Aorta (tissue), 5 donors: ENCODE measurements around the gene AWAT1. TPM values are rescaled to one million over a fixed set of nuclear protein-coding genes. Genes with fewer than 3 reads are reported as not detected.
A peak's percentile ranks its signal among the peaks of the same experiment; 100 is the strongest.
"Not testable (repeated sequence)": the region's sequence is repeated elsewhere in the genome, so short reads cannot be mapped to it uniquely, and the experiment has no call there.

Experiments used
- ATAC-seq: fragments of 200-7000 bp; cut with Tn5 transposase; one replicate; pipeline ENCODE4 v1.9.1; 2022; ENCODE audit warnings: moderate library complexity; ENCODE audit not compliant: low FRiP score
- DNase-seq, 2 donors: peaks; one replicate each; pipeline ENCODE4 v3.0.0-alpha.2; 2020
- H3K27ac ChIP-seq, 2 donors: one replicate each; pipeline ENCODE4 v1.5.1; 2013; ENCODE audit warnings: low read length in 2 of 2, mild to moderate bottlenecking in 2 of 2, moderate library complexity in 2 of 2, control low read depth in 1 of 2, inconsistent platforms in 1 of 2, low read depth in 1 of 2
- H3K27me3 ChIP-seq, 2 donors: one replicate each; pipeline ENCODE4 v1.6.1; 2013; ENCODE audit warnings: control low read depth in 1 of 2, low read length in 1 of 2, mild to moderate bottlenecking in 1 of 2, moderate library complexity in 1 of 2; ENCODE audit not compliant: insufficient read depth in 2 of 2, control insufficient read depth in 1 of 2
- H3K36me3 ChIP-seq, 2 donors: one replicate each; pipeline ENCODE4 v1.6.1; 2013; ENCODE audit warnings: control low read depth in 1 of 2, low read length in 1 of 2, mild to moderate bottlenecking in 1 of 2; ENCODE audit not compliant: insufficient read depth in 2 of 2, control insufficient read depth in 1 of 2
- H3K4me1 ChIP-seq, 2 donors: one replicate each; pipeline ENCODE4 v1.6.1; 2013; ENCODE audit warnings: low read length in 2 of 2, control low read depth in 1 of 2, mild to moderate bottlenecking in 1 of 2, moderate library complexity in 1 of 2; ENCODE audit not compliant: insufficient read depth in 2 of 2, control insufficient read depth in 1 of 2
- H3K4me3 ChIP-seq, 2 donors: one replicate each; pipeline ENCODE4 v1.5.1; 2013; ENCODE audit warnings: low read length in 2 of 2, control low read depth in 1 of 2, mild to moderate bottlenecking in 1 of 2
- H3K9me3 ChIP-seq: one replicate; pipeline ENCODE4 v1.6.1; 2013; ENCODE audit warnings: mild to moderate bottlenecking, low read length; ENCODE audit not compliant: control insufficient read depth
- WGBS, 2 donors: extraction: QIAGEN DNeasy Blood & Tissue Kit; methylation state at CpG; one replicate each; pipeline ENCODE4 v1.1.7; 2013; 5-methylcytosine and 5-hydroxymethylcytosine counted together
- intact Hi-C, 2 donors: fragments of 100-400 bp; cut with DNase I; formaldehyde crosslinking; loops; one replicate each; pipeline versions ENCODE4 v1.14.2 to v1.15.0; 2022
- long read RNA-seq, 2 donors: library from polyadenylated mRNA; unstranded; transcript quantifications; one replicate each; pipeline ENCODE4 v2.0.0, GENCODE V29; 2020 to 2021
- polyA plus RNA-seq, 2 donors: library from polyadenylated mRNA; stranded (reverse); fragments of 200-250 nt; gene quantifications; one replicate each; pipeline ENCODE4 v1.2.3, GENCODE V29; 2013
- total RNA-seq, 2 donors: library from RNA; stranded (reverse); fragmentation: NEBNext Ultra II Directional; extraction: Animal tissue kit (Norgen Biotek cat#: 25700); gene quantifications; one replicate each; pipeline ENCODE4 v1.2.1, GENCODE V29; 2021
- donor health status: healthy with polysubstance abuse.
- donor health status: Bipolar disorder and iron deficiency.
- donor health status: DM: no; HTN: no; CAD: no.
- donor health status: DM: no; HTN: no; CAD: no.
- donor health status: DM: yes; HTN: yes; CAD: no.

The AWAT1 gene
- total RNA-seq (not detected), polyA plus RNA-seq (not detected)
- long read RNA-seq, donor 1 = 0 reads
- long read RNA-seq, donor 2, partial matches to known transcripts = 0 of 1 reads
- long read RNA-seq, donor 2, other reads (novel, unspliced or antisense) = 1 of 1 reads

GRCh38 chrX:70234355-70234754 lies at the start of gene AWAT1:
Gene AWAT1, plus strand, starts transcription at chrX:70234655. Its CDS starts 41 bp downstream, at chrX:70234696.
- no peaks in the 10 kb centered on the region for H3K9me3 ChIP-seq
- no peak for DNase-seq
- H3K27ac ChIP-seq = no peak within 1 kb of the TSS
- ATAC-seq = no peak
- intact Hi-C loops = no loop called here
- H3K27me3 ChIP-seq = no peaks in the 10 kb centered on the region
- H3K36me3 ChIP-seq = no peaks in the 10 kb centered on the region
- H3K4me3 ChIP-seq = no peak within 1 kb of the TSS
- WGBS, 2 donors = 61 to 88% methylated on average over 3 of the region's 3 CpGs
- H3K4me1 ChIP-seq = no peaks in the 10 kb centered on the region

DNA sequence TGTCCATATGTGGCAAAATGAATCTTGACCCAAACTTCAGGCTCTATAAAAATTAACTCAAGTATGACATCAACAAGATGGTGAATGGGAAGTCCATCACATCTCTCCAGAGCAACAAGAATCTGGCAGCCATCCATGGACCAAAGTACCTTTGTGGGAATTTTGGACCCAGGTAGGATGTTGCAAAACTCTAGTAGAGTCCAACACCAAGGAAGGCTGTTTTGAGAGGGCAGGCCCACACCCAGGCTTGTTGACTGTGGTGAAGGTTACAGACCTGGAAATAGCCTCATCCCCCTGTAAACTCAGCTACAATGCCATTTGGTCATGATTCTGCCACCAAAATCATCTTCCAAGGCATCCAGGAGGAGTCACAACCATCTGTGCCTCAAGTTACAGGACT lies 44.2 kb upstream of the AWAT1 start:
- H3K36me3 ChIP-seq = no peaks in the 10 kb centered on the region
- H3K27ac ChIP-seq = no peak overlapping the region
- intact Hi-C loops = no loop called here
- H3K9me3 ChIP-seq = no peaks in the 10 kb centered on the region
- no peaks in the 10 kb centered on the region for H3K27me3 ChIP-seq
- H3K4me1 ChIP-seq = no peaks in the 10 kb centered on the region
- ATAC-seq = no peak
- H3K4me3 ChIP-seq = no peak overlapping the region
- DNase-seq = no peak

GRCh38 chrX:70196961-70197720 lies 37.3 kb upstream of the AWAT1 start:
- intact Hi-C loops = no loop called here
- Histone ChIP-seq H3K4me1 (no peaks in the 10 kb centered on the region), H3K36me3 (no peaks in the 10 kb centered on the region), H3K9me3 (no peaks in the 10 kb centered on the region), H3K4me3 (no peak overlapping the region), H3K27me3 (no peaks in the 10 kb centered on the region), H3K27ac (no peak overlapping the region)
- whole genome bisulfite sequencing, 2 donors = 12 to 20% methylated on average over 12 of the region's 12 CpGs
- DNase-seq = peak in 1 of 2 donors; percentile 56
- peak; percentile 63 for ATAC-seq

GRCh38 chrX:70201732-70202131 lies 32.7 kb upstream of the AWAT1 start:
- intact Hi-C loops = no loop called here
- Histone ChIP-seq H3K4me1 (no peaks in the 10 kb centered on the region), H3K36me3 (no peaks in the 10 kb centered on the region), H3K4me3 (no peak overlapping the region), H3K9me3 (no peaks in the 10 kb centered on the region), H3K27me3 (no peaks in the 10 kb centered on the region), H3K27ac (no peak overlapping the region)
- 81 to 83% methylated on average over 5 of the region's 5 CpGs for WGBS, 2 donors
- DNase-seq (no peak), ATAC-seq (no peak)

DNA sequence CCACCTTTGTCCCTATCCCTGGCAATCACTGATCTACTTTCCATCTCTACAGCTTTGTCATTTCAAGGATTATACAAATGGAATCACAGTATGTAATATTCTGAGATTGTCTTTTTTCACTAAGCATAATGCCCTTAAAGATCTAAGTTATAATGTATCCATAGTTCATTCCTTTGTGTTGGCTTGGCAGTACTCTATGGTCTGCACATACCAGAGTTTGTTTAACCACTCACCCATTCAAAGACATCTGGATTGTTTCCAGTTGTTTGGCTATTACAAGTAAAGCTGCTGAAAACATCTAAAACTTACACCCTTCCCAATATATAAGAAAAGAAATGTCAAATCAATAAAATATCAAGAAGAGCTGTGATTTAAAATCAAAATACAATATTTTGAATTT lies 26.0 kb upstream of the AWAT1 start:
- no peaks in the 10 kb centered on the region for H3K9me3 ChIP-seq
- no peaks in the 10 kb centered on the region for H3K27me3 ChIP-seq
- intact Hi-C loops = loop anchor here in 1 of 2 donors (5.0 kb wide), 1 partner anchor 54 kb away; the partner anchor contains the start of gene P2RY4
- H3K4me1 ChIP-seq = no peaks in the 10 kb centered on the region
- no peak for DNase-seq
- H3K27ac ChIP-seq = no peak overlapping the region
- no peaks in the 10 kb centered on the region for H3K36me3 ChIP-seq
- ATAC-seq = no peak
- no peak overlapping the region for H3K4me3 ChIP-seq

- intact Hi-C loops = loop anchor here in 1 of 2 donors (5.0 kb wide), 1 partner anchor 53 kb away; the partner anchor contains the start of gene P2RY4
- not testable (repeated sequence) for H3K27ac ChIP-seq, ATAC-seq, DNase-seq, H3K36me3 ChIP-seq, H3K4me3 ChIP-seq, H3K4me1 ChIP-seq, H3K9me3 ChIP-seq, H3K27me3 ChIP-seq
- 59 to 77% methylated on average over 6 of the region's 6 CpGs for WGBS, 2 donors
Measured at GRCh38 chrX:70209570-70209969, 24.9 kb upstream of the AWAT1 start.

- H3K4me1 ChIP-seq = no peaks in the 10 kb centered on the region
- no peak for ATAC-seq
- H3K27ac ChIP-seq = no peak overlapping the region
Measured at GRCh38 chrX:70219938-70220764, 14.3 kb upstream of the AWAT1 start.

GRCh38 chrX:70226048-70226447 lies 8.4 kb upstream of the AWAT1 start:
- Histone ChIP-seq H3K27ac (no peak overlapping the region), H3K4me3 (no peak overlapping the region), H3K9me3 (no peaks in the 10 kb centered on the region), H3K4me1 (no peaks in the 10 kb centered on the region), H3K27me3 (no peaks in the 10 kb centered on the region), H3K36me3 (no peaks in the 10 kb centered on the region)
- DNase-seq = no peak
- no peak for ATAC-seq
- intact Hi-C loops = no loop called here

More at GRCh38 chrX:70219938-70220764, 14.3 kb upstream of the AWAT1 start:
- no peaks in the 10 kb centered on the region for H3K9me3 ChIP-seq
- no peaks in the 10 kb centered on the region for H3K36me3 ChIP-seq
- DNase-seq = peak in 1 of 2 donors; percentile 50
- intact Hi-C loops = no loop called here
- no peak overlapping the region for H3K4me3 ChIP-seq
- 58 to 86% methylated on average over 5 of the region's 5 CpGs for WGBS, 2 donors
- H3K27me3 ChIP-seq = no peaks in the 10 kb centered on the region
